Sigmoid colon (tissue), 7 donors: ENCODE data around the gene CAMTA1. TPM values are rescaled to one million over a fixed set of nuclear protein-coding genes. Genes with fewer than 3 reads are reported as not detected.

Experiments used
- DNase-seq: peaks from one replicate; pipeline ENCODE4 v3.0.0-alpha.2; 2019
- H3K27ac ChIP-seq, 4 donors: fragments of 200-600 bp; sonication (generic); one replicate each; pipeline ENCODE4 v1.5.1; 2016 to 2019; ENCODE audit warnings: mild to moderate bottlenecking in 1 of 4
- H3K27me3 ChIP-seq, 3 donors: fragments of 200-600 bp; sonication (generic); one replicate each; pipeline ENCODE4 v1.5.1; 2019; ENCODE audit warnings: mild to moderate bottlenecking in 1 of 3
- H3K36me3 ChIP-seq, 4 donors: fragments of 200-600 bp; sonication (generic); one replicate each; pipeline ENCODE4 v1.5.1; 2016 to 2019
- H3K4me1 ChIP-seq, 4 donors: fragments of 200-600 bp; sonication (generic); one replicate each; pipeline ENCODE4 v1.5.1; 2017 to 2019
- H3K4me3 ChIP-seq, 4 donors: fragments of 200-600 bp; sonication (generic); one replicate each; pipeline ENCODE4 v1.5.1; 2017 to 2019; ENCODE audit warnings: mild to moderate bottlenecking in 2 of 4, moderate library complexity in 1 of 4
- H3K9me3 ChIP-seq, 4 donors: fragments of 200-600 bp in 3 of 4; sonication (generic) in 3 of 4; one replicate each; pipeline versions ENCODE4 v1.5.1 to v1.6.1; 2013 to 2019
- CTCF ChIP-seq, 4 experiments: fragments of 450-650 bp in 3 of 4; fragments of 200-600 bp in 1 of 4; IDR thresholded peaks; one replicate each; pipeline ENCODE4 v1.5.1; 2016 to 2019; ENCODE audit warnings: antibody characterized with exemption in 4 of 4, mild to moderate bottlenecking in 3 of 4, moderate library complexity in 2 of 4
- EP300 ChIP-seq, 4 donors: sonication (generic); formaldehyde crosslinking; IDR thresholded peaks; one replicate each; pipeline ENCODE4 v1.6.1; 2017; ENCODE audit warnings: antibody characterized with exemption in 4 of 4
- POLR2A ChIP-seq, 2 donors: fragments of 450-650 bp; IDR thresholded peaks; one replicate each; pipeline ENCODE4 v1.6.1; 2016; ENCODE audit warnings: antibody characterized with exemption in 2 of 2, mild to moderate bottlenecking in 2 of 2, moderate library complexity in 2 of 2
- POLR2AphosphoS5 ChIP-seq, 4 donors: sonication (generic); formaldehyde crosslinking; IDR thresholded peaks; one replicate each; pipeline ENCODE4 v1.6.1; 2017; ENCODE audit warnings: antibody characterized with exemption in 4 of 4
- WGBS, 2 donors: extraction: QIAGEN DNeasy Blood & Tissue Kit; methylation state at CpG; one replicate each; pipeline ENCODE4 v1.1.7; 2013; 5-methylcytosine and 5-hydroxymethylcytosine counted together
- intact Hi-C: fragments of 100-400 bp; cut with DNase I; formaldehyde crosslinking; loops from one replicate; pipeline ENCODE4 v1.15.1; 2023
- polyA plus RNA-seq, 3 donors: library from polyadenylated mRNA; stranded (reverse); fragments of 200-250 nt; gene quantifications; one replicate each; pipeline ENCODE4 v1.2.3, GENCODE V29; 2013
- total RNA-seq, 4 donors: library from RNA; depleted of rRNA; stranded (reverse); fragments of >200 nt; gene quantifications; one replicate each; pipeline ENCODE4 v1.1.0, GENCODE V29; 2016
- donor health status: healthy with polysubstance abuse.
- donor health status: Bipolar disorder and iron deficiency.
- donor health status: healthy.

CAMTA1 gene
- total and polyA plus RNA-seq, 7 donors: 97.9 to 196 (median 177) TPM

GRCh38 chr1:7294636-7295035, 509.4 kb downstream of the CAMTA1 start:
- H3K36me3 ChIP-seq: no peaks in the 10 kb centered on the region
- no peak overlapping the region for H3K27ac ChIP-seq
- H3K4me1 ChIP-seq: peaks cover 0 to 55% (median 51%) of the 10 kb centered on the region in 4 donors
- no peak for DNase-seq
- H3K27me3 ChIP-seq: no peaks in the 10 kb centered on the region
- intact Hi-C loops: loop anchor here (10.0 kb wide), 1 partner anchor 180 kb away; no protein-coding TSS in a partner anchor
- H3K4me3 ChIP-seq: no peak overlapping the region
- no peak for TF ChIP-seq POLR2AphosphoS5 (IDR thresholded peaks at IDR 0.05)
- 85 to 87% methylated on average over 7 of the region's 7 CpGs for WGBS, 2 donors
- H3K9me3 ChIP-seq: peaks cover 0 to 7% (median 3%) of the 10 kb centered on the region in 4 donors

GRCh38 chr1:7295946-7296345, 510.7 kb downstream of the CAMTA1 start:
- TF ChIP-seq POLR2AphosphoS5 (IDR thresholded peaks at IDR 0.05) (no peak), EP300 (IDR thresholded peaks at IDR 0.05) (no peak), CTCF (IDR thresholded peaks at IDR 0.05) (no peak), POLR2A (IDR thresholded peaks at IDR 0.05) (no peak)
- Histone ChIP-seq H3K4me1 (peaks cover 0 to 65% (median 62%) of the 10 kb centered on the region in 4 donors), H3K27me3 (no peaks in the 10 kb centered on the region), H3K4me3 (no peak overlapping the region), H3K9me3 (peaks cover 0 to 7% (median 3%) of the 10 kb centered on the region in 4 donors), H3K36me3 (no peaks in the 10 kb centered on the region), H3K27ac (no peak overlapping the region)
- DNase-seq: no peak
- intact Hi-C loops: loop anchor here (10.0 kb wide), 1 partner anchor 179 kb away; no protein-coding TSS in a partner anchor
- WGBS, 2 donors: 88 to 89% methylated on average over 6 of the region's 6 CpGs

- intact Hi-C loops: loop anchor here (10.0 kb wide), 1 partner anchor 178 kb away; no protein-coding TSS in a partner anchor
- TF ChIP-seq POLR2A (IDR thresholded peaks at IDR 0.05): no peak
- no peak for TF ChIP-seq CTCF (IDR thresholded peaks at IDR 0.05)
- no peak for TF ChIP-seq EP300 (IDR thresholded peaks at IDR 0.05)
- no peak for TF ChIP-seq POLR2AphosphoS5 (IDR thresholded peaks at IDR 0.05)
- Histone ChIP-seq H3K4me1 (peaks cover 0 to 64% (median 59%) of the 10 kb centered on the region in 4 donors), H3K4me3 (no peak overlapping the region), H3K9me3 (peaks cover 0 to 7% (median 3%) of the 10 kb centered on the region in 4 donors), H3K27ac (no peak overlapping the region), H3K36me3 (no peaks in the 10 kb centered on the region), H3K27me3 (no peaks in the 10 kb centered on the region)
- DNase-seq: no peak
Observed at GRCh38 chr1:7296968-7297367, 511.7 kb downstream of the CAMTA1 start.

- WGBS, 2 donors: 71 to 86% methylated on average over 4 of the region's 4 CpGs
- intact Hi-C loops: loop anchor here (10.0 kb wide), 1 partner anchor 177 kb away; no protein-coding TSS in a partner anchor
- Histone ChIP-seq H3K9me3 (peaks cover 0 to 7% (median 3%) of the 10 kb centered on the region in 4 donors), H3K4me3 (no peak overlapping the region), H3K27me3 (no peaks in the 10 kb centered on the region), H3K27ac (peak overlapping the region in 1 of 4 donors; percentile 83), H3K36me3 (no peaks in the 10 kb centered on the region), H3K4me1 (peaks cover 0 to 53% (median 47%) of the 10 kb centered on the region in 4 donors)
- no peak for DNase-seq
- TF ChIP-seq CTCF (IDR thresholded peaks at IDR 0.05): no peak
- no peak for TF ChIP-seq POLR2AphosphoS5 (IDR thresholded peaks at IDR 0.05)
- TF ChIP-seq POLR2A (IDR thresholded peaks at IDR 0.05): no peak
- no peak for TF ChIP-seq EP300 (IDR thresholded peaks at IDR 0.05)
Observed at GRCh38 chr1:7298145-7298544, 512.9 kb downstream of the CAMTA1 start.

- Histone ChIP-seq H3K9me3 (peaks cover 0 to 7% (median 3%) of the 10 kb centered on the region in 4 donors), H3K27me3 (no peaks in the 10 kb centered on the region), H3K4me3 (no peak overlapping the region), H3K36me3 (no peaks in the 10 kb centered on the region), H3K4me1 (peaks cover 0 to 46% (median 42%) of the 10 kb centered on the region in 4 donors), H3K27ac (peak overlapping the region; percentile 49 to 83 (median 68))
- no peak for TF ChIP-seq CTCF (IDR thresholded peaks at IDR 0.05)
- no peak for TF ChIP-seq POLR2A (IDR thresholded peaks at IDR 0.05)
- TF ChIP-seq POLR2AphosphoS5 (IDR thresholded peaks at IDR 0.05): no peak
- TF ChIP-seq EP300 (IDR thresholded peaks at IDR 0.05): no peak
- WGBS, 2 donors: 53 to 81% methylated on average over 4 of the region's 4 CpGs
- DNase-seq: no peak
- intact Hi-C loops: loop anchor here (1.0 to 10.0 kb wide), 2 partner anchors 81 to 176 kb away; no protein-coding TSS in a partner anchor
Observed at GRCh38 chr1:7298749-7299151, 513.5 kb downstream of the CAMTA1 start.
